Effector CD4-positive, alpha-beta T cell (primary cell): ENCODE measurements around the gene TSHZ2.
"Not testable (repeated sequence)": the region's sequence is repeated elsewhere in the genome, so short reads cannot be mapped to it uniquely, and the experiment has no call there.

Experiments used
- DNase-seq: peaks from one replicate; pipeline ENCODE4 v3.0.0-alpha.2; 2020

TSHZ2 gene

GRCh38 chr20:53365539-53366075 is 393.4 kb downstream of the TSHZ2 start:
- no peak for DNase-seq

DNA sequence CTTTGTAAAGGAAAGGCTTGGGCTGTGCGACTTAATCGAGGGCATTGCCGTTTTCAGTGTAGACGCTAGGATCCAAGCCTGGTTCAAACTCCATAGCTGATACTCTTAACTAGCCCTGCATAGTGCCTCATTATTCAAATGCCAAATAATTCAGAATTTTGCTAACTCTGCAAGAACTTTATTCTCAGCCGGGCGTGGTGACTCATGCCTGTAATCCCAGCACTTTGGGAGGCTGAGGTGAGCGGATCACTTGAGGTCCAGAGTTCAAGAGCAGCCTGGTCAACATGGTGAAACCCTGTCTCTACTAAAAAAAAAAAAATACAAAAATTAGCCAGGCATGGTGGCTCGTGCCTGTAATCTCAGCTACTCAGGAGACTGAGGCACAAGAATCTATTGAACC is 394.8 kb downstream of the TSHZ2 start:
- DNase-seq, result not testable (repeated sequence)

DNA sequence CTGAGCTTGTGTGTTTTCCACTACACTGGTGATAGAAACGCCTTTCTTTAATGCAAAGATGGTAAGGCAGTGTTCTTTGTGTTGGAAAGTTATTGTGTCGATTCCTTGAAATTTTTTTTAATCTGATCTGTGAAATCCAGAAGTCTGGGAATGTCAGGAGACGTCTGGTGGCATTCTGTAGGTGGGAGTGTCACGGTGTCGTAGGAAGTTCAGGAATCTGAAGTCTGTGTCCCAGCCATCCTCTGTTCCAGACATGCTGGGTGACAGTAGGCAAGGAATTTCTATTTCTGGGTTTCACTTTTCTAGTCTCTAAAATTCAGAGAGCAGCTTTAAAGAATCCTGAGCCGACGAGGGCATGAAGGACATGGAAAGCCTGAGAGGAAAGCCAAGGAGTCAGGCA is 397.7 kb downstream of the TSHZ2 start:
- no peak for DNase-seq

DNA sequence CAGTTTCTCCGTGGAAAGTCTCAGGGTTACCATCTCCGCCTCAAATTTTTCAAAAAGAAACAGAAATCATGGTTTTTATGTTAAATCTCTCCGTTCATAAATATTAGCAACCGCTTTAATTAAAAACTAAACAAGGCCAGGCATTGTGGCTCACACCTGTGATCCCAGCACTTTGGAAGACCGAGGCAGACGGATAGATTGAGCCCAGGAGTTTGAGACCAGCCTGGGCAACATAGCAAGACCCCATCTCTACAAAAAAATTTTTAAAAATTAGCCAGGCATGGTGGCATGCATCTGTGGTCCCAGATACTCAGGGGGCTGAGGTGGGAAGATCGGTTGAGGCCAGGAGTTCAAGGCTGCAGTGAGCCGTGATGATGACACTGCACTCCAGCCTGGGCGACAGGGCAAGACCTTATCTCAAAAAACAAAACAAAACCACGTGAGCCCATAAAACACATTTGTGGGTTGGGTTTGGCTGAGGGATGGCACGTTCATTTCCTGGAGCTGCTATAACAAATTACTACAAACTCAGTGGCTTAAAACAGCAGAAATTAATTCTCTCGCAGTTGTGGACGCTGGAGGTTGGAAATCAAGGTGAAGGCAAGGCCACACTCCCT is 398.3 kb downstream of the TSHZ2 start:
- DNase-seq, result no peak

DNA sequence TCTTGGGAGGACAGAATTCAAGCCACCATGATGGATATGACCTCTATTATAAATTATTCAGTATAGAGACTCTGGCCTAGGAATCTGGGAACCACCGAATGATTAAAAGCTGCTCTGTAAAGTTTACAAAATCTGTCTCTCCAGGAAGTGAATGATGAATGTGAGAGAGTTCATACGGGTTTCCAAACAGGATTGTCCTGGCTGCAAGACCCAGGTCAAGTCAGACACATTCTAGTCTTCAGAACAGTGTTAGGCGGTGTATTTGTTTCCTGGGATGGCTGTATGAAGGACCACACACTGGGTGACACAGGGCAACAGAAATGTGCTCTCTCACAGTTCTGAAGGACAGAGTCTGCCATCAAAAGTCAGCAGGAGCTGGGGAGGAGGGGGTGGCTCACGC is 399.1 kb downstream of the TSHZ2 start:
- no peak for DNase-seq

- DNase-seq, result no peak
These were observed 403.9 kb downstream of the TSHZ2 start for GRCh38 chr20:53376021-53376420.

DNA sequence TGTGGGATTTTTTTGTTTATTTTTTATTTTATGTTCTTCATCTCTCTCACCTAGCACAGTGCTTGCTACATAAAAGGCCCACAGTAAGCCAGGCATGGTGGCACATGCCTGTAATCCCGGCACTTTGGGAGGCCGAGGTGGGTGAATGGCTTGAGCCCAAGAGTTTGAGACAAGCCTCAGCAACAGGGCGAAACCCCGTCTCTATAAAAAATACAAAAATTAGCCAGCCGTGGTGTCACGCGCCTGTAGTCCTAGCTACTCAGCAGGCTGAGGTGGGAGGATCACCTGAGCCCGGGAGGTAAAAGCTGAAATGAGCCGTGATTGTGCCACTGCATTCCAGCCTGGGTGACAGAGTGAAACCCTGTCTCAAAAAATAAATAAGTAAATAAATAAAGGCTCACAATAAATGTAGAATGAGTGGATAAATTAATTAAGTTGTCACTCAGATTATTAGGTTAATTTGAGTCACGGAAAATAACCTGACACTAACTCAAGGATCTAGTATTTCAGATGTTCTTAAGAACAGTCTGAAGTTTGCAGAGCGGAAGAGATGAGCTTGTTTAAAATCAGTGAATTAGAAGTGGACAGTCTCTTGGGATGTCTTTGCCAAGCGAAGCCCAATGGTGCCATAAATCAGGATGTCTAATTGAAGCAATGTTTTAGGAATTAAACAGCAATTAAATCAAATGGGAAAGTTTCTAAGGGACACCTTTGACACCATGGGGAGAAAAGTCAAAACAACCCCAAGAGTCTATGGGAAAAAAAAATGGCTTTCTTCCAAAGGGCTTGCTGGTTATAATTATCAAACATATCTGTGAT is 407.1 kb downstream of the TSHZ2 start:
- DNase-seq, result no peak

- no peak for DNase-seq
These were observed 407.6 kb downstream of the TSHZ2 start for GRCh38 chr20:53379833-53380120.

- DNase-seq, result no peak
These were observed 409.6 kb downstream of the TSHZ2 start for GRCh38 chr20:53381568-53382262.

- DNase-seq, result no peak
These were observed 410.2 kb downstream of the TSHZ2 start for GRCh38 chr20:53382263-53382844.

GRCh38 chr20:53383916-53384315 is 411.8 kb downstream of the TSHZ2 start:
- DNase-seq, result no peak

DNA sequence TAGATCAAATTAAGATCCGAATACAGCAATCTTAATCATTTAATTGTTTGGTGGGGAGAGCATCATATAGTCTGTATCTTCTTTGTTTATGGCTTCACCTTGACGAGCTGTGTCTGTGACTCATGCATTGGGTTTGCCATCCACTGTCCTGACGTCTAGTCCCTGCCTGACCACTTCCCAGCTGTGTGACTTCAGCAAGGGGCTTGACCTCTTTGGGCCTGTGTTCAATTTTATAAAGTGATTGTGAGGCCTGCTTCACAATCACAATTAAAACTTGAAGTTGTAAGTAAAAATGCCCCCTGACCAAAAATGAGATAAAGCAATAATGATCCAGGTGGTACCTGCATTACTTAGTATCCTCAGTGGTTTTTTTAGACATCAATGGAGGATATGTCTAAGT is 412.2 kb downstream of the TSHZ2 start:
- DNase-seq, result no peak

GRCh38 chr20:53385941-53386767 is 414.0 kb downstream of the TSHZ2 start:
- no peak for DNase-seq

DNA sequence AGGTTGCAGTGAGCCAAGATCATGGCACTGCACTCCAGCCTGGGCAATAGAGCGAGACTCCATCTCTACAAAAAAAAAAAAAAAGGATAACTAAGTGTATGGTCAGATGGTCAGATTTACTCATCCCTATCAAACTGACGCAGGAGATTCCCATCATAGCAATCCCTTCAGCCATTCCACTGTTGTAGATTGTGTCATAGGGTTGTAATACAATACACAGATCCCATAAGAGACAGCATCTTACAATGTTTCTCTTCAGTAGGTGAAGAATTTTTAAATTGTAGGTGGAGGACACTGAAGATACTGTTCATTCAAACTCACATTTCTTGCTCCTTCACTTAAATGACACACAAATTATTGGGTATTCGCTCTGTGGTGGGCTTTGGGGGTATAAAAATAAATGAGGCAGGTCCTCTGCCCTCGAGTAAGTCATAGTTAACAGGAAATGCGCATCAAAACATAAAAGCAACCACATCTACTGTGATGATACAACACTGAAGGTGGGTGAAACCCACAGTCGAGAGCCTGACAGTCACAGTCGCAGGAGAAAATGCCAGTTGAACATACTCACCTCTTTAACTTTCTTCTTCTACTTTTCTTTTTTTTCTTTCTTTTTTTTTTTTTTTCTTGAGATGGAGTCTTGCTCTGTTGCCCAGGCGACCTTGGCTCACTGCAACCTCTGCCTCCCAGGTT is 416.0 kb downstream of the TSHZ2 start:
- DNase-seq, result no peak

DNA sequence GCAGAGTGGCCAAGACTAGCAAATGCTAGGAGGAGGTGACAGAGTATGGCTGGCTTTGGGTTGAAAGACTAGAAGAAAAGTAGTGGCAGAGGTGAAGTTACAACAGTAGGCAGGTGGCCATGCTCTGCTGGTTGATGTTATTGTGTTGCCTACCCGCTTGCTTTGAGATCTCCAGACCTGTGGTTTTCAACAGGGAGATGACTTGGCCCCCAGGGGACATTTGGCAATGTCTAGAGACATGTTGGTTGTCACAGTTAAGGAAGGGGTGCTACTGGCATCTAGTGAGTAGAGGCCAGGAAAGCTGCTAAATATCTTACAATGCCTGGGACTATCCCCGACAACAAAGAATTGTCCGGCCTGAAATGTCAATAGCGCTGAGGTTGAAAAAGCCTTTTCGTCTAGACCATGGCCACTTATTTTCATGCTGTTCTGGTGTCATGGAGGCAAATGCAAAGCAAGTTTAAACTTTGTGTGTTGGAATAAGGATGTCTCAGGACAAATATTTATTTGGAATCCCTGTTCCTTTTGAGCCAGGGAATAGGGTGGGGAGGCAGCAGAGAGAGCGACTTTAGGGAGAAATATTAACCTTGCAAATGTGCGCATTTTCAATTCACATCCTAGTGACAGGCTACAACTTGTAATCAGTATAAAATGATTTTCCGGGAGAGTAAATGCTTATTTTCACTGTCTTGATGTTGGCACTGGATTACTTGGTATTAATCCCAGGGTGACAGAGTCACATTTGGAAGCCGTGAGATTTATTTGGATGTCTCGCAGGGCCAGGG is 417.6 kb downstream of the TSHZ2 start:
- DNase-seq, result no peak

GRCh38 chr20:53390770-53391169 is 418.6 kb downstream of the TSHZ2 start:
- no peak for DNase-seq

GRCh38 chr20:53394433-53394832 is 422.3 kb downstream of the TSHZ2 start:
- DNase-seq, result no peak

GRCh38 chr20:53395188-53395923 is 423.2 kb downstream of the TSHZ2 start:
- no peak for DNase-seq

- no peak for DNase-seq
These were observed 426.9 kb downstream of the TSHZ2 start for GRCh38 chr20:53399083-53399482.

GRCh38 chr20:53399592-53400335 is 427.6 kb downstream of the TSHZ2 start:
- no peak for DNase-seq
